Fibroblast of peridontal ligament (primary cell): Measurements from ENCODE around the gene WASF2.
A peak's percentile ranks its signal among the peaks of the same experiment; 100 is the strongest.
"Not testable (repeated sequence)": the region's sequence is repeated elsewhere in the genome, so short reads cannot be mapped to it uniquely, and the experiment has no call there.

ENCODE experiments used
- DNase-seq: peaks from one replicate; pipeline ENCODE4 v3.0.0-alpha.2; 2010; ENCODE audit errors: extremely low read depth

The WASF2 gene

DNA sequence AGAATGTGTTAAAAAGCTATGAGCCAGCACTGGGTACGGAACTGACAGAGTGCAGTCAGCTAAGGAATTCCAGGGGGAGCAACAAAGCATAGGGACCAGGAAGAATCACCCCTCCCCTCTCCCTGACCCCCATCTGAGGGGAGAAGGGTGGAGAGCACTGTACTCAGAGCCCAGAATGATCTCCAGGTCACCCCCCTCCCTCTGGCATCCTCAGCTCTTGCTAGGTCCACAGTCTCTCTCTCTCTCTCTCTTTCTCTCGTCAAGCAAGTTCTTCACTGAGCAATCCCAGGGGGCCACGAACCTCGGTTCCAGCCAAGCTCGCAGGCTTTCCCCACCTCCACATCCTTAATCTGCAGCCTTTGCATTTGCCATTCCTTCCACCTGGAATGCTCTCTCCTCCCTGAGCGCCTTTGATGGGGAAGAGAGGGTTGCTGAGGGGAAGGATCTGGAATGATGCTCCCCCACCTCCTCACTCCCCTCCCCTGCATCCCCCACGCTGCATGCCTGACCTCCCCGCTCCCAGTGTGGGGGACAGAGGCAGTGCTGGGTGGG, 6.7 kb upstream of the WASF2 start:
- peak; percentile 68 for DNase-seq

DNA sequence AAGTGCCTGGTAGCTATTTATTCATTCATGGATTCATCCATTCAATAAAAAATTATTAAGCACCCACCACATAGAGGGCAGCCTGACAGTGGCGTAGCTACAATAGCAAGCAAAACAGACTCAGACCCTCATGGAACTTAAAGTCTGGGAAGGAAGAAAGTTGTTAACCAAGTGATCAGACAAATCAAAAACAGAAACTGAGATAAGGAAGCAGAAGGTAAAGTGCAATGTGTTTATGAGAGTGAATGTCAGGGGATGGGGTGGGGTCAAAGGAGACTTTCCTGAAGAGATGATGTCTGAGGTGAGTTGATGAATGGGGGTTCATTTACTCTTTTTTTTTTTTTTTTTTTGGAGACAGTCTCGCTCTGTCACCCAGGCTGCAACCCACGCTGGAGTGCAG, 2.8 kb upstream of the WASF2 start:
- no peak for DNase-seq

DNA sequence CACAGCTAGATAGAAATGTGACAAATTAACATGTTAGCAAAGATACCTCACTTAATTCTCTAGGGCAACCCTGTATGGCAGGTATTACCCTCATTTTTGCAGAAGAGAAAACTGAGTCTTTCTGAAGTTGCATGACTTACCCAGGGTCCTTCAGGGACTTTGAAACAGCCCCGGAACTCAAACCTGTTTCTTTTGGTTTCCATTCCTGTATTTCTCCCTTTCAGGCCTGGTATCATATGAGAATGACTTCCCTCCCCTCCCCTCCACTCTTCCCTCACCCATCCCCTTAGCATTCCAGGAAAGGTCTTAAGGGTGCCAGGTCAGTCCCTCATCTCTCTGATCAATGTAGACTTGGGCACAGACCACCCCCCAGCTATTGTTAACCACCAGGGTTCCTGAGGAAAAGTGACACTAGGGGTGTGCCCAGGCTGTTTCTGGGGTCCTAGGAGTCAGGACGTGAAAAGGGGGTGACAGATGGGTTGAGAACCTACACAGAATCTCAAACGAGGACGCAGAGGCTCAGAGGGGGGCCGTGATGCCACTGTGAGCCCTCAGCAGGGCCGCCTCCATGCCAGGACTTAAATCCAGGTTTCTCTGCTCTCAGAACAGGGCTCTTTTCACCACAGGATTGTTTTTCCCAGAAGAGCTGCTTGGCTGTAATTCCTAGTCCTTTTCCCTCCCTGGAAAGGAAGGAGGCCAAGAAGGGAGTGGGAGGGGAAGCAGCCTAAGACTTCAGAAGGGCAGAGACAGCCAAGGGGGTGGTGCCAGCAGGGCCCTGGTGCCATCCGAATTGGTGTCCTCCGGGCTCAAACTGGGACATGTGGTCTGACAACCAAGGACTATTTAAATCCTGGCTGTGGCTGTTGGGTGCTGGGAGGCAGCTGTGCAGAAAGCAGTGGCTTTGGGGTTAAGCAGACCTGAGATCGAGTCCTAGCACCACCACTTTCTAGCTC, 2.1 kb upstream of the WASF2 start:
- DNase-seq, result peak; percentile 71

DNA sequence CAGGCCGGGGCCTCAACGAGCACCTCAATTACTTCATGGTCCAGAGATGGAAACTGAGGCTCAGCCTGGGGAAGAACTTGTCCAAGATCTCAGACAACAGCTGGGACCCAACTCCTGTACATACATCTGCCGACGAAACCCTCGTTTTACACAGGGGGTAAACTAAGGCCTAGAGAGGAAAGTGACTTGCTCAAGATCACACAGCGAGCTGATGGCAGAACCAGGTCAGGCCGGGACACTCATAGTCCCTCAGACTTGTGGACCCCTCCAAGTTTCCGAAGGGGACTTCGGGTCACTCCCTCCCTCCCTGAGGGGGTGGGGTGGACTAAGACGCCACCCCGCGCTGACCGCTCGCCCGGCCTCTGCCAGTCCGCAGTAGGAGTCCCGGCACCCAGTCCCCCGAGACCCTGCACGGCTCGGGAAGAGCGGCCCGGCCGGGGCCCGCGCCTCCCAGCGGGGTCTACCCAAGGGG, 430 bp downstream of the WASF2 start:
- peak; percentile 49 for DNase-seq

DNA sequence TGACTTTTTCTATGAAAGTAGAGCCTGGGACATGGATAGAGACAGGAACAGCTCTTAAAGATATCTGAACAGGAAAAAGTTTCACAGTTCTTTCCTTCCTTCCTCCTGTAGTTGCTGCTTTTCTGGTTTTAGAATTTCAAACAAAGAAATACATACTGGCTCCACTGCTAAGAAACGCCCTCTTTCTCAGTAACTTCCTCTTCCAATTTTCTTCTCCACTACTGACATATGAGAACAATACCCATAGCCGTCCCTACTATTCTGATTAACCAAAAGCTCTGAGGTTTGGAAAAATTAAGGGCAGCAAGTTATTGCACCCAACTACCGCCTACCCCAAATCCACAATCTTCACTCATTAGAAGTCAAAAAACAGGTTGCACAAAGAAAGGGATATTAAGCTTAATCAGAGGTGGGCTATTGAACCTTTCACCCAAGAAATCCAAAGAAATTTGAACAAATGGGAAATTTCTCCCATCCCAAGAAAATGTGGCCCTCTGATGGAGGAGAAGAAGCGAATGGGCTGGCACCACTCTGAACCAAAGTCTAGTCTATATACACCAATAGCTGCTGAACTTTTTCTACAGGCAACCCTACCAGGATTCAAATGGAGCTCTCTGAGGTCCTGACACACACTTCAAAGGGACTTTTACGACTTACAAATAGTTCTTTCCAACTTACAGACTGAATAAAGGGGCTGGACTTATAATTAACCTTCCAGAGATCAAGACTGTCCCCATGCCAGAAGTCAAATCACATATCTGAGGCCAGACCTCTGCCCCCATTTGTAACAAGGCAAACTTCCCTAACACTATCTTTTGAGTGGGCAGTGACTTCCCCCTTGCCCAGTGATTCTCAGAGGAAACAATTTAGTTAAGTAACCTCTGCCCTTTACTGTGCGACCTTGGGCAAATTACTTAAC, 1.7 kb downstream of the WASF2 start:
- peak; percentile 49 for DNase-seq

DNA sequence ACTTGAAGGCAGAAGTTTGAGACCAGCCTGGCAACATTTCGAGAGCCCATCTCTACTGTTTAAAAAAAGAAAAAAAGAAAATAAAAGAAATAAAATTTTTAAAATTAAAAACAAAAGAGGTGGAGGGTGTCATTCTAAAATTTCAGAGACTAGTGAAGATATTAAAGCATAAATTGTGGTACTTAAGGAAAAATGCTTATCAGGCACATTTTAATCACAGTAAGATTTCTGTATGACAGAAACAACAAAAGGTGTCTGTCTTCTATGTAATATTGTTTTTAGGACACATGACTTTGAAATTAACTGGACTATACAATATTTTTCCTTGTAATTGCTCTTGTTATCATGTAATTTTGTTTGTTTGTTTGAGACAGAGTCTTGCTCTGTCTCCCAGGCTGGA, 4.6 kb downstream of the WASF2 start:
- DNase-seq, result no peak

DNA sequence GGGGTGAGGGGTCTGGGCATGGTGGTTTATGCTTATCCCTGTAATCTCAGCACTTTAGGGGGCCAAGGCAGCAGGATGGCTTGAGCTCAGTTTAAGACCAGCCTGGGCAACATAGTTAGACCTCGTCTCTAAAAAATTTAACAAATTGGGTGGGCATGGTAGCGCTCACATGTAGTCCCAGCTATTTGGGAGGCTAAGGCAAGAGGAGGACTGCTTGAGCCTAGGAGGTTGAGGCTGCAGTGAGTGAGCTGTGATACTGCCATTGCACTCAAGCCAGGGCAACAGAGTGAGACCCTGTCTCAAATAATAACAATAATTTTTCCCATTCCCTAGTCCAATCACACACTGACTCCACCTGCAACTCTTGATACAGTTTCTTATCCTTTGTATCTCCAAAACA, 6.3 kb downstream of the WASF2 start:
- DNase-seq, result no peak

DNA sequence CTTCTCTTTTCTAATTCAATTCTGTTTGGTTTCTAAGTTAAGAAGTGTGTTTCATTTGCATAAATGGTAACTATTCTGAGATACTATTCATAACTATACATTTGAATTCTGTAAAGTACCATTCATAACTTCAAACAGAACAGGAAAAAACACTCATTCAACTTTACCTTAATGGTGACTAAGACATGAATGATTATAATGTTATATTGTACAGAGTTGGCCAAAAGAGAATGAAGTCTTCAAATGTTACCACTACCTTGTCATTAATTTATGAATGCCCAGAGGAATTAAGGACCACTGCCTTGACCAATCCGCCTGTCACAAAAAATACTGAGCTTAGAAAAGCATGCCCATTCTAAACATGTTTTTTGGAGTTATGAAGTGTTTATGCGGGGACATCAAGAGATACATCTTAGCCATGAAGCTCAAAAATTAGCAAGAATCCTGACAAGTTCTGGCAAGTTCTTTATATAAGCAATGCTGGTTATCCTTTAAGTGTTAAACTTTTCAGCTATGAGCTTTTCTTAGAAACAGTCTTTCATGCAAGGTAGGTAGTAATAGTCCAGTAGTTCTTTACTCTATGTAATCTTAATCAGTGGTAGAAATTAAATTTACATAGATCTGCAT, 7.9 kb downstream of the WASF2 start:
- DNase-seq, result no peak

DNA sequence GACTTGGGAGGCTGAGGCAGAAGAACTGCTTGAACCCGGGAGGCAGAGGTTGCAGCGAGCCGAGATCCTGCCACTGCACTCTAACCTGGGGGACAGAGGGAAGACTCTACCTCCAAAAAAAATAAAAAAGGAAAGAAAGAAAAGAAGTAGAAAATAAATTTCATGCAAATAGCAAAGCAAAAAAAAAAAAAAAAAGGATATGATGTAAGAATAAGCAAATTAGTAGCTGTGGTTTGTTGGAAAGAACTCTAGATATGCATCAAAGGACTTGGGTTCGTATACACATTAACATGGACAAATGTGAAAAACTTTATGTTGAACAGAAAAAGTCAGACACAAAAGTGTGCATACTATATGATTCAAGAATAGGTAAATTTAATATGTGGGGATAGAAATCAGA, 11.9 kb downstream of the WASF2 start:
- DNase-seq, result peak; percentile 16

DNA sequence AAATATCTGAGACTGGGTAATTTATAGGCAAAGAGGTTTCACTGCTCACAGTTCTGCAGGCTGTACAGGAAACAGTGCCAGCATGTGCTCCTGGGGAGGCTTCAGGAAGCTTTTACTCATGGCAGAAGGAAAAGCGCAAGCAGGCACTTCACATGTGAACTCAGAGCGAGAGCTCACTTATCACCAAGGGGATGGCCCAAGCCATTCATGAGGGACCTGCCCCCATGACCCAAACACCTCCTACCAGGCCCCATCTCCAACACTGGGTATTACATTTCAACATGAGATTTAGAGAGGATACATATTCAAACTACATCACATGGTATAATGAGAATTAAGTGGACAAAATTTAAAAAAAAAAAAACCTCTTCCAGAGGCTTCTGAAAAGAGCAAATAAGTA, 13.7 kb downstream of the WASF2 start:
- no peak for DNase-seq

DNA sequence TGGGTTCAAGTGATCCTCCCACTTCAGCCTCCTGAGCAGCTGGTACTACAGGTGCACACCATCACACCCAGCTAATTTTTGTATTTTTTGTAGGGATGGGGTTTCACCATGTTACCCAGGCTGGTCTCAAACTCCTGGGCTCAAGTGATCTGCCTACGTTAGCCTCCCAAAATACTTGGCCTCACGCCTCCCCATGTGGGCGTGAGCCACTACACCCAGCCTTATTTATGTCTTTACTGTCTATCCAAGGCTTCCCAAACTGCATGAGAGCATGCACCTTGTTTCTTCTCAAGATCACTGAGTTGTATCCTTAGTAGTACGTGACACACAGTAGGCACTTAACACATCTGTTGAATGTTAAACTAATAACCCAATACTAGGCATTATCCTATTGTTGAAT, 14.2 kb downstream of the WASF2 start:
- no peak for DNase-seq

DNA sequence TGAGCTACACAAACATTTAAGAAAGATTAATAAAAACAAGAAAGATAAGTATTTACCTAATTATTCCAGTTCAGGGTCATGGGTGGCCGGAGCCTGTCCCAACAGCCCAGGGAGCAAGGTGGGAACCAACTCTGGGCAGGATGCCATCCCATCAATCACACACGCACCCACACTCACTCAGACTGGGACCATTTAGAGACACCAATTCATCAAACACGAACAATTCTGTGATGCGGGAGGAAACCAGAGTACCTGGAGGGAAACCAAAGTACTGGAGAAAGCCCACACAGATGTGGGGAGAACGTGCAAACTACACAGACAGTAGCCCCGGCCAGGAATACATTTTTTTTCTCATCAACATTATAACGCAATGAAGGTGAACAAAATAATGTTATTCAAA, 16.2 kb downstream of the WASF2 start:
- DNase-seq, result no peak

DNA sequence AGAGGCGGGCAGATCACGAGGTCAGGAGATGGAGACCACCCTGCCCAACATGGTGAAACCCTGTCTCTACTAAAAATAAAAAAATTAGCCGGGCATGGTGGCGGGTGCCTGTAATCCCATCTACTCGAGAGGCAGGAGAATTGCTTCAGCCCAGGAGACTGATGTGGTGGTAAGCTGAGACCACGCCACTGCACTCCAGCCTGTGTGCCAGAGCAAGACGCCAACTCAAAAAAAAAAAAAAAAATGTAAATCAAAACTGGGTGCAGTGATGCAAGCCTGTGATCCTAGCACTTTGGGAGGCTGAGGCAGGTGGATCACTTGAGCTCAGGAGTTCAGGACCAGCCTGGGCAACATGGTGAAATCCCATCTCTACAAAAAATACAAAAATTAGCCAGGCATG, 17.9 kb downstream of the WASF2 start:
- DNase-seq, result not testable (repeated sequence)

DNA sequence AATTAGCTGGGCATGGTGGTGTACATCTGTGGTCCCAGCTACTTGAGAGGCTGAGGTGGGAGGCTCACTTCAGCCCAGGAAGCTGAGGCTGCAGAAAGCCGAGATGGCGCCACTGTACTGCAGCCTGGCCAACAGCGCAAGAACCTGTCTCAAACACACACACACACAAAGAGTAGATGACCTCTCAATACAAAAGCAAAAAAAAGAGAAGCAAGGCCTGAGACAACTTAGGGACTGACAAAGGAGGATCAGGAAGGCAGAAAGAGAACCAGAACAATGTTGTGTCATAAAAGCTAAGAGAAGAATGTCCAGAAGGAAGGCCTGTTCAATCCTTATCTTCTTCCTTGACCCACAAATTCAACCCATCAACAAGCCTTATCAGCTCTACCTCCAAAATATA, 18.5 kb downstream of the WASF2 start:
- DNase-seq, result no peak

DNA sequence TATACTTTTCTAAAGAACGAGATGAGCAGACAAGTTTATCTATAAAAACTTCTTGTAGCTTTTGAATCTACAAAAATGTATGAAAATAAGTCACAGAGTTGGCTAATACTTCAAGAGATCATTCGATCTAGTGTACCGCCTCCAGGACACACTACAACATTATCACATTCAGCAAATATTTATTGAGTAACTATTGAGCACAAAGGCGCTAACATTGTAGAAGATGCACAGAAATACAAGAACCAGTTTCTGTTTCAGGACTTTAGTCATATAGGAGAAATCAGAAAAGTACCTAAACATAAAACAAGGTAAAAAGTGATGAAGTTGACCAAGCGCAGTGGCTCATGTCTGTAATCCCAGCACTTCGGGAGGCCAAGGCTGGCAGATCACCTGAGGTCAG, 20.6 kb downstream of the WASF2 start:
- no peak for DNase-seq

DNA sequence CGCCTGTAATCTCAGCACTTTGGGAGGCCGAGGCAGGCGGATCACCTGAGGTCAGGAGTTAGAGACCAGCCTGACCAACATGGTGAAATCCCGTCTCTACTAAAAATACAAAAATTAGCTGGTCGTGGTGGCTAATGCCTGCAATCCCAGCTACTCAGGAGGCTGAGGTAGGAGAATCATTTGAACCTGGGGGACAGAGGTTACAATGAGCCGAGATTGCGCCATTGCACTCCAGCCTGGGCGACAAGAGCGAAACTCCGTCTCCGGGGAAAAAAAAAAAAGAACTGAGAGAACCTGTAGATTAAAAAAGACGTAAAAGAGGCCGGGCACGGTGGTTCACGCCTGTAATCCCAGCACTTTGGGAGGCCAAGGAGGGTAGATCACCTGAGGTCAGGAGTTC, 21.6 kb downstream of the WASF2 start:
- DNase-seq, result not testable (repeated sequence)

DNA sequence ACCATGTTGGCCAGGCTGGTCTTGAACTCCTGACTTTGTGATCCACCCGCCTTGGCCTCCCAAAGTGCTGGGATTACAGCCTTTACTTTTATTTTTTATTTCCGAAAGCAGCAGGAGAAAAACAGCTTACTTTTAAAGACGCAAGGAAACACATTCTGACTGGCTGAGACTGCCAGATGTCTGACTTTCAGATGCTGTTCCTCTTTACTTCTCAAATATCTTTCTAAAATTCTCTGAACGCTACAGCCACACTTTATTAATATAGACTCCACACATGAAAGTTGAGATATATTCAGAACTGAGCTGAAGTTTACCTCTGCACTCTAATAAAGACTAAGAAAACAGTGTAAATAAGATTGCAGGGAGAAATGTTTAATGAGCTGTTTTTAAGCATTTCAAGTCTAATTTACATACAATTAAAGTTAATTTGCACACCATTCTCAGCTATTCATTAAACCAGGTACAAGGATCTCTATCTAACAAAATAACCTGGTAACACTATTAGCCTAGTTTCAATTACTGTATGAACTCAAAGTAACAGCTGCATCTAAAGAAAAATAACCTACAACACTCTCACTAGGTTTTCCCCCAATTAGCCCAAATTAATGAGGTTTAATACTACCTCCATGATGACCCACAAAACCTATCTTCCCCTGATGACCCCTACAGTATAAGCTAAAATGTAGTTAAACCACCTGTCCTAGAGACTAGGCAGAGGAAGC, 24.9 kb downstream of the WASF2 start:
- no peak for DNase-seq

DNA sequence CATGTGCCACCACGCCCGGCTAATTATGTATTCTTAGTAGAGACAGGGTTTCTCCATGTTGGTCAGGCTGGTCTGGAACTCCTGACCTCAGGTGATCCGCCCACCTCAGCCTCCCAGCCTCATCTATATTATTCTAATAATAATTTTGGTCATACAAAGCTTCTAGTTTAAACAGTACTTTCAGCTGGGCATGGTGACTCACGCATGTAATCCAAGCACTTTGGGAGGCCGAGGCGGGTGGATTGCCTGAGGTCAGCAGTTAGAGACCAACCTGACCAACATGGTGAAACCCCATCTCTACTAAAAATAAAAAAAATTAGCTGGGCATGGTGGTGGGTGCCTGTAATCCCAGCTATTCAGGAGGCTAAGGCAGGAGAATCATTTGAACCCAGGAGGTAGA, 26.1 kb downstream of the WASF2 start:
- peak; percentile 16 for DNase-seq

DNA sequence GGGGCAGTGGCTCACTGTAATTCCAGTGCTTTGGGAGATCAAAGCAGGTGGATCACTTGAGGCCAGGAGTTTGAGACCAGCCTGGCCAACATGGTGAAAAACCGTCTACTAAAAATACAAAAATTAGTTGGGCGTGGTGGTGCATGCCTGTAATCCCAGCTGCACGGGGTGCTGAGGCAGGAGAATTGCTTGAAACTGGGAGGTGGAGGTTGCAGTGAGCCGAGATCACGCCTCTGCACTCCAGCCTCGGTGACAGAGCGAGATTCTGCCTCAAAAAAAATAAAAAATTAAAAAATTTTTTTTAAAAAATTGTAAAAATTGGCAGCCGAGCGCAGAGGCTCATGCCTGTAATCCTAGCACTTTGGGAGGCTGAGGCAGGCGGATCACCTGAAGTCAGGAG, 31.4 kb downstream of the WASF2 start:
- not testable (repeated sequence) for DNase-seq

DNA sequence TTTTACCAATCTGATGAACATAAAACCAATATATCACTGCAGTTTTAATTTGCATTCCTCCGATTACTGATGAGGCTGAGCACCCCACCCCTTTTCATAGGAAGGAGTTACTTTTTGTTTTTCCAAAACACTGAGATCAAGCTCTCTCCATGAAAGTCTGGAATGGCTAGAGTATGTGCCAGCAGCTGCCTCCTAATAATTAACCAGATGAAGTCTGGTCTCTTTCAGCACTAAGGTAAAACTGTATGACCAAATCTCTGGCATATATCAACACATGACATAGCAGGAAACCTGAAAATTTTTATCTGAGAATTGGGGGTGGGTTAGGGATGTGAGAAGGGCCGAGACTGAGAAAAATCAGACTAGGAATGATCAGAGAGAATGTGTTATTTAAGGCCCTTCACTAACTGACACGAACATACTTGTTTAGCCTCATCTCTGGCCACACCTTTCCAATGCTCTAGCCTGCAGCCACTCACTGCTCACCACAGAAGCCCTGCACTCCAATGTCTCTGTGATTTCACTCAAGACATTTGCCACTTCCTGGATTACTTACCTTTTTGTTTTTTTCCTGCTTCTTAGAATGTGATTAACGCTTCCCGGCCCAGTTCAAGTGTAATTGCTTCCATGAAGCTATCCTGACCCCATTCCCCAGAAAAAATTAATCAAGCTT, 34.7 kb downstream of the WASF2 start:
- no peak for DNase-seq

DNA sequence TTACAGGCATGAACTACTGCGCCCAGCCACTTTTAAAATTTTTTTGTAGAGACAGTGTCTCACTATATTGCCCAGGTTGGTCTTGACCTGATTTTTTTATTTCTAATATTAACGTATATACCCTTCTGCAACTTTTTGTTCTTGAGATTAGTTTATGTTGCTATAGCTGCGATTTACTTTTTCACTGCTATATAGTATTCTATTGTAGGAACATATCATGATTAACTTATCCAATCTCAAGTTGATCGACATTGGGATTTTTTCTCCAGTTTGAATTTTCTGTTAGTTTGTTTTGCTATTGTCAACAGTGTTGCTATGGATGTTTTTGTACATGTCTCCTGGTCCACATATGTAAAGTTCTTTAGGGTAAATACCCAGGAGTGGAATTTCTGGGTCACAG, 35.4 kb downstream of the WASF2 start:
- no peak for DNase-seq
